SK-MEL-5 (cell line): Measurements from ENCODE around the gene DYNC1LI1. TPM values are rescaled to one million over a fixed set of nuclear protein-coding genes. Genes with fewer than 3 reads are reported as not detected.
A peak's percentile ranks its signal among the peaks of the same experiment; 100 is the strongest.
"Not testable (repeated sequence)": the region's sequence is repeated elsewhere in the genome, so short reads cannot be mapped to it uniquely, and the experiment has no call there.

Source experiments
- DNase-seq: peaks from one replicate; pipeline ENCODE4 v3.0.0-alpha.2; 2016; ENCODE audit warnings: low read depth, low spot score
- in situ Hi-C: cut with HindIII; loops from 2 replicates; pipeline ENCODE4 v1.10.0; 2016; ENCODE audit warnings: low sequenced_read_pairs, high pct_unique_total_duplicates, low pct_unique_long_range_greater_than_20kb
- total RNA-seq: library from RNA; depleted of rRNA; stranded (reverse); fragments of >200 nt; shearing (Covaris generic); gene quantifications from 2 replicates; pipeline ENCODE4 v1.2.3, GENCODE V29; 2014

Gene DYNC1LI1
- total RNA-seq, 1 experiment from 2014 or later, result 50.2 TPM

DNA sequence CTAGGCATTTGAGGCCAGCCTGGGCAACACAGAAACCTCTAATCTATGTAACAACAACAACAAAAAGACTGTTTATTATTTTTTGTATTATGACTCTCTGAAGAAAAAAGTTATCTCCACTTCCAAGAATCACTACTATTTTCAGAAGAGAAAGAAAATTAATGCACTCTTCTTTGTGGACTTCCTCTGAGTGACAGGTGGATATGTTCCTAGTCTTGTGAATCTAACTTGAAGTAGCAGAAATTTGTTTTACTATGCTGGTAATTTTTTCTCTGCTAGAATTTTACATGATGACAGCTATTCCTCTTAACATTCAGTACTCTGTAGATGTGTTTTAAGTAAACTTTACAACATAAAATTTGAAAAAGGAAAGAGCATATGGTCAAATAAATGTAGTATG, 16.7 kb downstream of the DYNC1LI1 start:
- in situ Hi-C loops, result no loop called here
- DNase-seq, result no peak

DNA sequence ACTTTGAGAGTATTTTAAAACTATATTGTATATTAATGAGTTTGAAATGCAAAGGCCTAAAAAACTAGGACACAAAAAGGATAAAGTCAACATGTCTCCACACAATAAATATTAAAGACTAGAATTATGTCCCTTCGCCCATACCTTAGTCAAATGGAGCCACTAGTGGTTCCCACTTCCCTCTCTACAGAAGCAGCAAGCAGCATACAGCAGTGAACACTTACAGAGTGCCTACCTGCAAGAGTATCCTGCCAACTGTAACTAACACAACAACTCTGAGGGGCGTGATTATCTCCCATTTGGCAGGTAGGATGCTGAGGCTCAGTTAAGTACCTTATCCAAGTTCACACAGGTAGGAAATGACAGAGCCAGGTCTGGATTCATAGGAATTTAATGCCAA, 17.2 kb downstream of the DYNC1LI1 start:
- DNase-seq, result no peak
- in situ Hi-C loops, result no loop called here

DNA sequence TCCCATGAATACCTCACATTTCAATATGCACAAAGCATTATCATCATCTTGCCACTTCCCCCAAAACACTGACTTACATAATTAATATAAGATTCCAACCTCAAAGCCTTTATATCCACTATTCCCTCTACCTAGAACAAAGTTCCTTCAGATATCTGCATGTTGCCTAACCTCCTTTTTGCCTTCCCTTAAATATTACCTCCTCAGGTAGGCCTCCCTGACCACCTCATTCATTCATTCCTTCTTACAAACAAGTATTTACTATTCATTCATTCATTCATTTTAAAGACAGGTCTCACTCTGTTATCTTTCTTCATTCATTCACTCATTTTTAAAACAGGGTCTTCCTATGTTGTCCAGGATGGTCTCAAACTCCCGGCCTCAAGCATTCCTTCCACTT, 18.6 kb downstream of the DYNC1LI1 start:
- in situ Hi-C loops, result no loop called here

DNA sequence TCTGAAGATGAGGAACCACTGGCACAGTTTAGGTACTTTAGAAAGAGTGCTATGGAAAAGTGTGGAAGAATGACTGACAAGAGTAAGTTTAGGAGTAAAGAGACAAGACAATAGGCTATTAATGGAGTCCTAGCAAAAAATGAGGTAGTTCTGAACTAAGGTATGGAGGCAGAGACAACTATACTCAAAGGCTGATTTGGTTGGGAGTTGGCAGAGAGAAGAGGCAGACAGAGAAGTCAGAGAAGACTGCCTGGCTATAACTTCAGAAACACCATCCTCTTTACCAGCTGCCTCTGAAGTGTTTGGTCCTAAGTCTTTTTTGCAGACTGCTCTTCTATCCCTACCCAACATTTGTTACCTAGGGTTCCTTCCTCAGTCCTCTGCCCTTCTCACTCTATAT, 19.2 kb downstream of the DYNC1LI1 start:
- in situ Hi-C loops, result no loop called here
- DNase-seq, result no peak

More for the DNA sequence above, 18.6 kb downstream of the DYNC1LI1 start:
- DNase-seq, result no peak

DNA sequence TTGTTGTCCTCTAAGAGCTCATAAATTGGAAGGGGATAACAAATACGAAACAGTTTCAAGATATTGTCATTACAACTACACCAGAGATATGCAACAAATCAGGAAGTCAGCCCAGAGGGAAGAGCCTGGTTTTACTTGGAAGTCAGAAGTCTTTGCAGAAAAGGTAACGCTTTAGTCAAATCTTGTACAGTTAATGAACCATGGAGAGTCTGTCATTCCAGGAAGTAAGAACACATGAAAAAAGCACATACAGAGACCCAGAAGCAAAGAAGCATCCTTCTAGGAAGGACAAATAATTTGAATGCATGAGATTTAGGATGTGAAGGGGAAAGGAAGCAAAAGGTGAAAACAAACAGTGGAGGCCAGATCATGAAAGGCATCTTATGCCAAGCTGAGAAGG, 19.6 kb downstream of the DYNC1LI1 start:
- no peak for DNase-seq
- in situ Hi-C loops, result no loop called here

DNA sequence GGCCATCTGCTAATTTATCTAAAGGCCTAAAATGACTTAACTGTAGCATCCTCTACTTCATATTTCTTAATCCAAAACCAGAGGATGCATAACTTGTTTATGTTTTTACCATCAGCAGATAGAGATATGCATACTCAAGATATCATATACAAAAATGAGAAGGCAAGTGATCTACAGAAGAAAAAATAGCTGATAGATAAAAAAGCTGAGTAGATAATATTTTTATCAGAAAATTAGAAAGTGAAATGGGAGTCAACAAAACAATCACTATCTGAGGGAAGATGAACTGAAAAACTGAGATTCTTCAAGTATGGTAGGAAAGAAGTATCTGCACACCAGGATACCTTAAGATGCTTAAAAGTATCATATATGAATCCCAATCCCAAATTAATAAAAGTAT, 25.4 kb downstream of the DYNC1LI1 start:
- no peak for DNase-seq
- in situ Hi-C loops, result no loop called here

DNA sequence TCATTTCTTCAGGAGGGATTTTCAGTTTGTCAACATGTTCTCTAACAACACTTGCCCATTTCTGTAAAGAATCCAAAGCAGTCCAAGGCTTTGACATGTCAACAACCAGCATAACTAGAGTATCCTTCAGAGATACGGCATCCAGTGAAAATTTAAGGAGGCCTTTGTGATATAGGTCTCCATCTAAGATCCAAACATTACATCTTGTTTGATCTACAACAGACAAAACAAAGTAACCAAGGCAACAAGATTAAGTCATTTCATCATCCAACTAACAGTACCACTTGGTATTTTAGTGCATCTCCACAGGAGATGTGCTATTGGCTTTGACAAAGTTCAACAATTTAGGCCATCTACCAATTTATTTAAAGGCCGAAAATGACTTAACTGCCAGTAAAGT, 25.8 kb downstream of the DYNC1LI1 start:
- DNase-seq, result no peak
- in situ Hi-C loops, result no loop called here

DNA sequence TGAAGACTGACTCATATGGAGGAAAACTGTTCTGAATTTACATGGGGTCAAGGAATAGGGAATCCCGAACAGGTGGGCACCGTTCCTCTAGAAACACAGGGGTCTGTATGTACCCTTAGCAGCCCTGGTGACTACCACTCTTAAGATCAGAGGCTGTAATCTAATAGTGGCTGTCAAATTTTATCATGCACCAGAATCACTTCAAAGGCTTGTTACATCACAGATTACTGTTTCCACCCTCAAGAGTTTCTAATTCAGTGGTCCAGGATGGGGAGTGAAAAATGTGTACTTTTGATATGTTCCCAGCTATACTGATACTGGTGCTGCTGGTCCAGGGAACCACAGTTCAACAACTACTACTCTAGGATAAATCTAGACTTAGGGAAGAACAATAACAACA, 27.9 kb downstream of the DYNC1LI1 start:
- DNase-seq, result no peak
- in situ Hi-C loops, result no loop called here

DNA sequence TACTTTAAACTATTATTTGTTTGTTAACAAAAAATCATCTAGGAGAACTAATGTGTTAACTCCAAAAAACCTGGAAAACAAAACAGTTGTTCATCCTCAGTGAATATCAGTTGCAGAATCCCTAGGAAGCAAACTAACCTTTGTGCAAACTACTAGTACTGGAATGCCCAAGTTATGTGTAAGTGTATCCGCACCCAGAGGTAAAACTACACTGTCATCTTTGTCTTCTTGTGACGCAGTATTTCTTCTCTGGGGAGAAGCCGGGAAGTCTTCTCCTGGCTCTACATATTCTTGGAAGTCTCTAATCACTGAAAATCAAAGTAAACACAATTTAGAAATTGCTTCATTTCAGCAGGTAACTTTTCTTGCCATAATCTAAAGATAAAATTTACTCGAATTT, 29.8 kb downstream of the DYNC1LI1 start:
- in situ Hi-C loops, result no loop called here
- DNase-seq, result peak; percentile 83

DNA sequence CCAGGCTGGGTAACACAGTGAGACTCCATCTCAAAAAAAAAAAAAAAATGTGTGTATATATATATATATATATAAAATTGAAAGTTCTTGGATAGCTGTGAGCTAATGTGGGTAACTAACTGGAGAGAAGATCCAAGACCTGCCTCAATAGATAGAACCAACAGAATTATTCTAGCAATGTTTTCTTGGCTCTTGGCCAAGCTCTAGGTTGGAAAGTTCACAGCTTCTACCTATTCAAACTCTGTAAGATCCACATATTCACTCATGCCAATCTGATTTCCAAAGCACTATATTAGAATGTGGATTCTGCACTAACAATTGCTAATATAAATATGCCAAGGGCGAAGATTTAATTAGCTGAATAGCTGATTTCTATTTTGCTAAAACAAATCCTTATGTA, 38.2 kb downstream of the DYNC1LI1 start:
- in situ Hi-C loops, result no loop called here
- no peak for DNase-seq

DNA sequence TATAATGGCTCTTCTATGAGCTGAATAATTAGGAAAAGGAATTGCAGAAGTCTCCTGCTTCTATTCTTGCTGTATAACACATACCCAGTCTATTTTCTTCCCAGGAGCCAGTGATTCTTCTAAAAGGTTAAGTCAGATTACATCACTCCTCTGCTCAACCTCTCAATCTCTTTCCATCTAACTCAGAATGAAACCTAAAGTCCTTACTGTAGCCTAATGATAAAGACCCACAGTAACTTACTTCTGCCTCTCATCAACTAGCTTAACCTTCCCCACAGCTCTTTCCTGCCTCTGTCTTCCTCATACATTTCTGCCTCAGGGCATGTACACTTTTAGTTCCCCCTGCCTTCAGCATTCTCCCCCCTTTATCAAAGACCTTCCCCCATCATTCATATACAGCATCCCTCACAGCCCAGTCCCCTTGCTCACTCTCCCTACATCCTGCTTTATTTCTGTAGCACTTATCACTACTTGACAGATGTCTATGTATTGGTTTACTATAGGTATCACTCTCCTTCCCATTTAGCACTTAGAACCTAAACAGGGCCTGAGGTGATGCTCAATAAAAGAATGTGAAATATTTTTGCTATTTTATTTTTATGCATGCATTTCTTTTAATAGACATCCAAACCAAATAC, 39.5 kb downstream of the DYNC1LI1 start:
- in situ Hi-C loops, result no loop called here
- no peak for DNase-seq

DNA sequence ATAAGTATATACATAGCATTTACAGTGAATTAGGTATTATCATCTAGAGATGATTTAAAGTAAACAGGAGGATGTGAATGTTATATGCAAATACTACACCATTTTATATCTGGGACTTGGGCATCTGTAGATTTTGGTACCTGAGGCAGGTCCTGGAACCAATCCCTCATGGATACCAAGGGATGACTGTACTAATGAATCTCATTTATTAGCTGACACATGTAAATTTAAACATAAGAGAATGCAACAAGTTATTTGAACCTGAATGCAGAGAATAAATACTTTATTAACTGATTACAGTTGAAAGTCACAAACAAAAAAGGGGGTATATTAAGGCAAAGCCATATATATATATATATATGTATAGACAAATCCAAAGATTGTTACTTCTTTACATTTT, 44.9 kb downstream of the DYNC1LI1 start:
- in situ Hi-C loops, result no loop called here
- DNase-seq, result no peak

DNA sequence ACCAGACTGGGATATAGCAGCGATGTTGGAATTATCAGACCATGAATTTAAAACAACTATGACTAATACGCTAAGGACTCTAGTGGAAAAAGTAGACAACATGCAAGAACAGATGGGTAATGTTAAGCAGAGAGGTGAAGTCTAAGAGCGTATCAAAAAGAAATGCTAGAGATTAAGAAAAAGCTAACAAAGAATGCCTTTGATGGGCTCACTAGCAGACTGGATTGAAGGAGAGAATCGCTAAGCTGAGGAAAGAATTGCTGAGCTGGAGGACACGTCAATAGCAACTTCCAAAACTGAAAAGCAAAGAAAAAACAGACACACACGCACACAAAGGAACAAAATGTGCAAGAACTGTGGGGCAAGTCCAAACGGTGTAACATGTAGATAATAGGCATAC, 48.0 kb downstream of the DYNC1LI1 start:
- in situ Hi-C loops, result no loop called here
- DNase-seq, result no peak

DNA sequence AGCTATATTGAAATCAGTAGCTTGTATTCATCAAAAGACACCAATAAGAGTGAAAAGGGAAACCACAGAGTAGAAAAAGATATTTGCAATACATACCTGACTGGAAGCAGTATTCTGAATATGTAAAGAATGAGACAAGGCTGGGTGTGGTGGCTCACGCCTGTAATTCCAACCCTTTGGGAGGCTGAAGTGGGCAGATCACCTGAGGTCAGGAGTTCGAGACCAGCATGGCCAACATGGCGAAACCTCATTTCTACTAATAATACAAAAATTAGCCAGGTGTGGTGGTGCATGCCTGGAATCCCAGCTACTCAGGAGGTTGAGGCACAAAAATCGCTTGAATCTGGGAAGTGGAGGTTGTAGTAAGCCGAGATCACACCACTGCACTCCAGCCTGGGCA, 51.7 kb downstream of the DYNC1LI1 start:
- in situ Hi-C loops, DNase-seq: not testable (repeated sequence)

DNA sequence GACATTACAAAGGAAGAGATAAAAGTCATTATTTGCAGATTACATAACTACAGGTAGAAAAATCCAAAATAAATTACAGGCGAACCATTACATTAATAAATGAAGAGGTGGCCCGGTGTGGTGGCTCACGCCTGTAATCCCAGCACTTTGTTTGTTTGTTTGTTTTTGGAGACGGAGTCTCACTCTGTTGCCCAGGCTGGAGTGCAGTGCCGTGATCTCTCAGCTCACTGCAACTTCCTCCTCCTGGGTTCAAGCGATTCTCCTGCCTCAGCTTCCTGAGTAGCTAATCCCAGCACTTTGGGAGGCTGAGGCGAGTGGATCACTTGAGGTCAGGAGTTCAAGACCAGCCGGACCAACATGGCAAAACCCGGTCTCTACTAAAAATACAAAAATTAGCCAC, 53.9 kb downstream of the DYNC1LI1 start:
- in situ Hi-C loops, DNase-seq: not testable (repeated sequence)

DNA sequence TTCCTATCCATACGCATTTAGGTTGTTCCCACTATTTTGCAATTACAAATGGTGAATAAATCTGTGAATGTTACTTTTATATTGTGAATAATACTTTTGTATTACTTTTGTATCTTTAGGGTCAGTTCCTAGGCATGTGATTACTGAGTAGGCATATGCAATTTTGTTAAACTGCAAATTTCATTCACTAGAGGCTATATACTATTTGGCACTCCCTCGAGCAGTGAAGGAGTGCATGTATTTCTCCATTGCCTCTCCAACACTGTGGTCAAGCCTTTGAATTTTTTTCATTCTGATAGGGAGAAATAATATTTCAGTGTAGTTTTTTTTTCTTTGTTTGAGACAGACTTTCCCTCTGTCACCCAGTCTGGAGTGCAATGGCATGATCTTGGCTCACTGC, 59.7 kb downstream of the DYNC1LI1 start:
- DNase-seq, result no peak
- in situ Hi-C loops, result no loop called here

DNA sequence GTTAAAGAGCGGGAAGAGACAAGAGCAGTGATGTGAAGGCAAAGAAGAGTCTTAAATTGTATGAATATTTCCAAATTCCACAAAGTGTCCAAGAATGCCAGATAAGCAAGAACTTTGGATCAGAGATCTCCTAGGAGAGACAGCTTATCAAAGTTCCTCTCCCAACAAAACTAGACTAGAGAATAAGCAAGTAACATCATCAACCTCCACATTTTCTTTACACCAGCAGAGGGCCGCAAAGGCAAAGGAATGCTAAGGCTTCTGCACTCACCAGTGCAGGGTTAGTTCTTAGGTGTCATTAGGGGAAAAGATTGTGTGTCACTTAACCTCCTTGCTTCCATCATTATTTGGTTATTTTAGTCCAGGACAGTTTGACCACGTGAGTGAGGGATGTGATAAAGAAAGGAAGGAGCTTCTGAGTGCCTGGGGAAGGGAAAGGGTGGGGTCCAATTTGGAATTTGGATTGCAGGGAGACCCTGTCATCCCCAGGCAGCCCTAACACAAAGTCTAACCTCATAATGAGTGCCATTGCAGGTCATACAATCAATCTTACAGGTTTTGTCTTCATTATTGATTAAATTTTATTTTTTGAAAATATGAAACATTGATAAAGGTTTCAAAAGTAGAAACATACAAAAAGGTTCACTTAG, 60.5 kb downstream of the DYNC1LI1 start:
- peak; percentile 86 for DNase-seq
- in situ Hi-C loops, result no loop called here

DNA sequence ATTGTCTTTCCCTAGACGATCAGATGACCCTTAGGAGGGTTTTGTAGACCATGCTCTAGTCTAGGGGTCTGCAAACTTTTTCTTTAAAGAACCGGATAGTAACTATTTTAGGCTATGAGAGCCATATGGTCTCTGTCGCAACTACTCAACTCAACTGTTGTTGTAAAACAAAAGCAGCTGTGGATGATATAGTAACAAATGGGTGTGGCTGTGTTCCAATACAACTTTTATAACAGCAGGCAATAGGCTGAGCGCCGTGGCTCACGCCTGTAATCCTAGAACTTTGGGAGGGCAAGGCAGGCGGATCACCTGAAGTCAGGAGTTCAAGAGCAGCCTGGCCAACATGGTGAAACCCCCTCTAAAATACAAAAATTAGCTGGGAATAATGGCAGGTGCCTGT, 61.9 kb downstream of the DYNC1LI1 start:
- in situ Hi-C loops, result no loop called here
- DNase-seq, result no peak

DNA sequence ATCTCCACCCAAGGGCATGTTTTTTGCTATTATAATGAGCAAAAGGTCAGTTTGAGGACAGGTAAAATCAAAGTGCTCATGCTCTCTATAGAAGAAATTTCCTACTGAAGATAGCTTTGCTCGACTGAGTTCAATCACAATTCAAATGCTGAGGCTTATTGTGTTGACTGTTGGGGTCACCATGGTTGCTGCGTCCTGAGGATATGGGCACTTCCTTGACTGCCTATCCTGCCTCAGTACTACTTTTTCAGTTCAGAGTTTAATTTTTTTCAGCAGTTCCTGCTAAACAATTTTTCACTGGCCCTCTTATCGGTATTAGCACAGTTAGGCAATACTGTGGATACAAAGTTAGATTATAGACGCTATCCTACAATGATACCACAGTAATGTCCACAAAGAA, 64.2 kb downstream of the DYNC1LI1 start:
- in situ Hi-C loops, result no loop called here
- no peak for DNase-seq

DNA sequence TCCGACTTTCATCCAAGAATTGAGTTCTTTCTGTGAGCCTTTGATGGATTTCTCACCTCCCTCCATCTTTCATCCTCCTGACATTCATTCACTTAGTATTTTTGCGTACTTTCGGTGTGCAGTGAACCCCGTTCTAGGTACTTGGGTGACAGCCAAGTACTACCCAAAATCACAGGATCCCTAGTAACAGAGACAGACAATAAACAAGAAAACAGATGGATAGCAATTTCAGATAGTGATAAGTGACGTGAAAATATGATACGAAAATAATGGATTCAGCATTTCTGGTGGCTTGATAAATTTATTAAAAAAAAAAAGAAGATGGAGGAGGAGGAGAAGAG, 67.7 kb downstream of the DYNC1LI1 start:
- no peak for DNase-seq
- in situ Hi-C loops, result no loop called here
